GM19035 (cell line): Measurements from ENCODE around the gene KCNK4.

Experiments used
- ATAC-seq: cut with Tn5 transposase; IDR thresholded peaks from one replicate; pipeline ENCODE4 v1.9.1; 2021; ENCODE audit not compliant: unreplicated experiment

KCNK4 gene

GRCh38 chr11:64291262-64291751 lies at the start of gene KCNK4:
Gene KCNK4 (plus strand): TSS chr11:64291302. CDS start chr11:64293019, 1,717 bp downstream.
- no peak for ATAC-seq

- ATAC-seq: peak; percentile 8
Observed at GRCh38 chr11:64241491-64242374, 49.4 kb upstream of the KCNK4 start.

- no peak for ATAC-seq
Observed at GRCh38 chr11:64243236-64243854, 47.8 kb upstream of the KCNK4 start.

- ATAC-seq: no peak
Observed at GRCh38 chr11:64244107-64244506, 47.0 kb upstream of the KCNK4 start.

GRCh38 chr11:64244966-64245365 lies 46.1 kb upstream of the KCNK4 start:
- no peak for ATAC-seq

- ATAC-seq: no peak
Observed at GRCh38 chr11:64245401-64245796, 45.7 kb upstream of the KCNK4 start.

- ATAC-seq: no peak
Observed at GRCh38 chr11:64245797-64246620, 45.1 kb upstream of the KCNK4 start.

GRCh38 chr11:64246621-64246870 lies 44.6 kb upstream of the KCNK4 start:
- peak; percentile 14 for ATAC-seq

GRCh38 chr11:64246871-64247728 lies 44.0 kb upstream of the KCNK4 start, which contains the start of gene PPP1R14B:
Gene PPP1R14B (minus strand): TSS chr11:64246943. CDS start chr11:64246673, 270 bp downstream.
- ATAC-seq: peak; percentile 38

GRCh38 chr11:64247729-64248531 lies 43.2 kb upstream of the KCNK4 start:
- ATAC-seq: no peak

GRCh38 chr11:64248578-64248977 lies 42.5 kb upstream of the KCNK4 start:
- ATAC-seq: no peak

- no peak for ATAC-seq
Observed at GRCh38 chr11:64249038-64249437, 42.1 kb upstream of the KCNK4 start.

- ATAC-seq: no peak
Observed at GRCh38 chr11:64249563-64250414, 41.3 kb upstream of the KCNK4 start.

GRCh38 chr11:64250415-64251015 lies 40.6 kb upstream of the KCNK4 start:
- ATAC-seq: no peak

GRCh38 chr11:64251016-64251752 lies 39.9 kb upstream of the KCNK4 start, which contains the start of gene PLCB3:
Gene PLCB3 (plus strand): TSS chr11:64251530. CDS start chr11:64251650, 120 bp downstream.
- ATAC-seq: peak; percentile 47

- no peak for ATAC-seq
Observed at GRCh38 chr11:64251753-64252002, 39.4 kb upstream of the KCNK4 start.

- ATAC-seq: no peak
Observed at GRCh38 chr11:64252003-64252872, 38.9 kb upstream of the KCNK4 start.
